Hematopoietic multipotent progenitor cell treated with erythropoietin and hydrocortisone succinate and interleukin-3 and kit ligand, for 4 days (in vitro differentiated cells): Measurements from ENCODE around the gene CLMP.

Experiments used
- DNase-seq: peaks from one replicate; pipeline ENCODE4 v3.0.0-alpha.2; 2015

CLMP gene

DNA sequence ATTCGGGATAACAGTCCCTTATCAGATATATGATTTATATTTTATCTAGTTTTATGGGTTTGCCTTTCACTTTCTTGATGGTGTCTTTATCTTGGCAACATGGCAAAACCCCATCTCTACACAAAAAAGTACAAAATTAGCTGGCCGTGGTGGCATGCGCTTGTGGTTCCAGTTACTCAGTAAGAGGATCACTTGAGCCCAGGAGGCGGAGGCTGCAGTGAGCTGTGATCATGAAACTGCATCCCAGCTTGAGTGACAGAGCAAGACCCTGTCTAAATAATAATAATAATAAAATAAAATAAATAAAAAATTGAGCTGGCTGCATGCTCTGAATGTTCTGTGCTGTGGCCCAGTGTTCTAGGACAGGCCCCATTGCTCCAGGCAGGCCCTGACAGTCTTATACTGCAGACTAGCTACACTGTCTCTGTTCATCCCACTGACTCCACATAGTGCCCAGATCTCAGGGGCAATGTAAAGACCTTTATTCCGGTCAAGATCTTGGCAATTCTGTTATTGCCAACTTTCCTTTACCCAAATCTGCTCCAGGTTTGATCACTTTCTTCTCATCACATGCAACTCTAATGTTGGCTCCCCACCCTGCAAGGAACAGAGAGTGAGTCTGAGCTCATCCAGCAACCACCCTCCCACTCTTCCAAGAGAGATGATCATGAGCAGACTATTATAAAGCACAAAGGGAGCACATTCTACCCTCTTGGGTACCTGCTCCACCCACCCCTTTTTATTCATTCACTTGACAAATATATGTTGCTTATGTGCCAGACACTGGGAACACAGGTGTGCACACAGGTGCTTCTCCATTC lies 141.9 kb downstream of the CLMP start:
- peak; percentile 29 for DNase-seq

DNA sequence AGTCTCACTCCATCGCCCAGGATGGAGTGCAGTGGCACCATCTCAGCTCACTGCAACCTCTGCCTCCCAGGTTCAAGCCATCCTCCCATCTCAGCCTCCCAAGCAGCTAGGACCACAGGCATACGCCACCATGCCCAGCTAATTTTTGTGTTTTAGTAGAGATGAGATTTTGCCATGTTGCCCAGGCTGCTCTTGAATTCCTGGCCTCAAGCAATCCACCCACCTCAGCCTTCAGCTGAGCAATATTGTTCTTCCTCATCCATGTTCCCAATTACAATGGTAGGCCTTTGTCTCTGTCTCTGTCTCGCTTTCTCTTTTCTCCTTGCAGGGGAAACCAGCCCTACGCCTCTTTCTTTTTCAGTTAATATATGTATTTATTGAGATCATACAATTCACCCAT lies 143.4 kb downstream of the CLMP start:
- no peak for DNase-seq

GRCh38 chr11:123051146-123051545 lies 143.9 kb downstream of the CLMP start:
- no peak for DNase-seq

GRCh38 chr11:123047947-123048293 lies 147.1 kb downstream of the CLMP start:
- no peak for DNase-seq

DNA sequence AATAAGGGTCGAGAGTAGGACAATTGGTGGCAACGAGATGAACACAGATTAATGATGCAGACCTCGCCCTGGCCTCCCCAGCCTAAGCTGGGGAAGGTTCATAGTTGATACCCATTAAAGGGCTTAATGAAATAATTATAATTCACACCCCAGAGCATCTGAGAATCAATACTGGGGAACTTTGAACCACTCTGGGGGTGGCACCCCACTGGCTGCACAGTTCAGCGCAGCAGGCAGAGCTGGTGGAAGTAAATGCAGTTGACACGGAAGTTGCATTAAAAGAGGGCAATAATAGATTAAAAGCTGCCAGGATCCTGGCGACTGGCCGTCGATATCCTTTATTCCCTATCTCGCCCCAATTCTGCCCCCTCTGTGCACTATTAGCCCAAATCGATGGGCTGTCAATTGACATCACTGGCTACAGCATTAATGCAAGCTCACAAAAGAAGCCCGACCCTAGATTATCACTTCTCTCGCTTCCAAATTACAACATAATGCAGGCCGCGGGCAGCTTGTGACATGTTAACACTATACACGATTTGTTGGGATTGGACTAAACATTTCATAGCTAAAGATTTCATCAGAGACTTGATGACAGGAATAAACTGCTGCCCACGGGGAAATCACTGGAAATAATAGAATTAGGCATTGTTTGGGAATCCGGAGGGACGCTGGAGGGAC lies 147.6 kb downstream of the CLMP start:
- no peak for DNase-seq

- peak; percentile 20 for DNase-seq
These were observed 148.4 kb downstream of the CLMP start for GRCh38 chr11:123046473-123047259.

DNA sequence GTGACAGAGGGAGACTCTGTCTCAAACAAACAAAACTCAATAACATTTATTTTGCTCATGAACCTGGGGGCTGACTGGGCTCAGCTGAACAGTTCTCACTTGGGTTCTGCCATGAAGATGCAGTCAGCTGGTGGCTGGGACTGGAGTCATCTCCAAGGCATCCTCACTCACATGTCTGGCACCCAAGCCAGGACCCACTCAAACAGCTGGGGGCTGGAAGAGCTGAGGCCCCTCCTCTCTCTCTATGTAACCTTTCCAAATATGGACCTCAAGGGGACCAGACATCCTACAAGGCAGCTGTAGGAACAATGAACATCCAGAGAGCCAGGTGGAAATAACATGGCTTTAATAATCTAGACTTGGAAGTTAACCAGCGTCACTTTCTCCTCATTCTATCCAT lies 149.9 kb downstream of the CLMP start:
- DNase-seq, result no peak

GRCh38 chr11:123041185-123041584 lies 153.9 kb downstream of the CLMP start:
- no peak for DNase-seq

- no peak for DNase-seq
These were observed 155.0 kb downstream of the CLMP start for GRCh38 chr11:123040111-123040432.

DNA sequence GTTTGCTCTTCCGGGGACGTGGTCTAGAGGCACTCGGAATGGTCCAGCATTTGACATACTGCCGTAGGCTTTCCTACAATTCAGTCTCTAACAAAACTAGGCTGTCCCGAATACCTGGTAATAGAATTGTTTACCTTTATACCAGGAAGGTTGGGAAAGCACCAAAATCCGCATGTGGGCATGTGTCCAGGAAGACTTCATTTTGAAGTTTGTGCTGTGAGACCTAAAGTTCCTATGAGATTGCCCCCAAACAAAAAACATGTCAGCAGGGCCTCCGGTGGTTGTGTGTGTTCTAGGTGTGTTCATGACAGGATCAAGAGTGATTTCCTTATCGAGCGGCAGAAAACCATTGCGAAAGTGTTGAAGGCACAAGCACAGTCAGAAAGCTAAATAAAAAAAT lies 159.2 kb downstream of the CLMP start:
- DNase-seq, result no peak

GRCh38 chr11:123034597-123034996 lies 160.5 kb downstream of the CLMP start:
- DNase-seq, result peak; percentile 87

GRCh38 chr11:123033895-123034294 lies 161.2 kb downstream of the CLMP start:
- peak; percentile 39 for DNase-seq

DNA sequence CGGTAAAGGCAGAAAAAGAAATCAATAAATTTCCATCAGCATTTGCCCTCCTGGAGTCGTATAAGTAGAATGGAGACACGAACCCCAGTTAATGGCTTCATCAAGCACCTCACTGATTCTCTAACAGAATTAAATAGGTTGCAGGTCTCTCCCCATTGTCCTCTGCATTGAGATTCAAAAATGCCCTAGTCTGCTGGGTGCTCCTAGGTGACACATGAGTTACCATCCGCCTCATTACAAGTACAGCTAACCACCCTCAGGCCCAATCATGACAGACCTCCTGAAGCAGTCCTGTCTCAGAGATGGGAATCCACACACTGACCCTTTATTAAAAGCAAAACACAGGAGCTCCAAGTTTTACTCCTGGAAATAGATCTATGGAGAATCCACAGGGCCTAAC lies 164.5 kb downstream of the CLMP start:
- no peak for DNase-seq

DNA sequence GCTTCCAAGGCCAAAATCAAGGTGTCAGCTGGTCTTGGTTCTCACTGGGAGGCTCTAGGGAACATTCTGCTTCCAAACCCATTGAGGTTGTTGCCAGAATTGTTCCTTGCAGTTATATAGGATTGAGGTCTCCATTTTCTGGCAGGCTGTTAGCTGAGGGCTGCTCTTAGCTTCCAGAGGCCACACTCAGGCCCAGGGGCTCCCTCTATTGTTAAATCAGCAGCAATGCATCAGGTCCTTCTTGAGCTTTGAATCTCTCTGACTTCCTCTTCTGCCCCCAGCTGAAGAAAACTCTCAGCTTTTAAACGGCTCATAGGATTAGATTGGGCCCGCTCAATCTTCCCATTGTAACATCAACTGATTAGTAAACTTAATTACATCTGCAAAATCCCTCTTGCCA lies 174.1 kb downstream of the CLMP start:
- DNase-seq, result peak; percentile 90
